GM18517 (cell line): Measurements from ENCODE around the gene DRC7.

Experiments
- ATAC-seq: cut with Tn5 transposase; IDR thresholded peaks from one replicate; pipeline ENCODE4 v1.9.1; 2021; ENCODE audit warnings: mild to moderate bottlenecking, moderate library complexity; ENCODE audit not compliant: unreplicated experiment

The DRC7 gene, protein sequence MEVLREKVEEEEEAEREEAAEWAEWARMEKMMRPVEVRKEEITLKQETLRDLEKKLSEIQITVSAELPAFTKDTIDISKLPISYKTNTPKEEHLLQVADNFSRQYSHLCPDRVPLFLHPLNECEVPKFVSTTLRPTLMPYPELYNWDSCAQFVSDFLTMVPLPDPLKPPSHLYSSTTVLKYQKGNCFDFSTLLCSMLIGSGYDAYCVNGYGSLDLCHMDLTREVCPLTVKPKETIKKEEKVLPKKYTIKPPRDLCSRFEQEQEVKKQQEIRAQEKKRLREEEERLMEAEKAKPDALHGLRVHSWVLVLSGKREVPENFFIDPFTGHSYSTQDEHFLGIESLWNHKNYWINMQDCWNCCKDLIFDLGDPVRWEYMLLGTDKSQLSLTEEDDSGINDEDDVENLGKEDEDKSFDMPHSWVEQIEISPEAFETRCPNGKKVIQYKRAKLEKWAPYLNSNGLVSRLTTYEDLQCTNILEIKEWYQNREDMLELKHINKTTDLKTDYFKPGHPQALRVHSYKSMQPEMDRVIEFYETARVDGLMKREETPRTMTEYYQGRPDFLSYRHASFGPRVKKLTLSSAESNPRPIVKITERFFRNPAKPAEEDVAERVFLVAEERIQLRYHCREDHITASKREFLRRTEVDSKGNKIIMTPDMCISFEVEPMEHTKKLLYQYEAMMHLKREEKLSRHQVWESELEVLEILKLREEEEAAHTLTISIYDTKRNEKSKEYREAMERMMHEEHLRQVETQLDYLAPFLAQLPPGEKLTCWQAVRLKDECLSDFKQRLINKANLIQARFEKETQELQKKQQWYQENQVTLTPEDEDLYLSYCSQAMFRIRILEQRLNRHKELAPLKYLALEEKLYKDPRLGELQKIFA

GRCh38 chr16:57694725-57695679, at the start of gene DRC7:
Gene DRC7, plus strand, starts transcription at chr16:57694806. Its CDS starts 3,144 bp downstream, at chr16:57697950.
- no peak for ATAC-seq

- no peak for ATAC-seq
Observed at GRCh38 chr16:57645169-57645568, 49.4 kb upstream of the DRC7 start.

DNA sequence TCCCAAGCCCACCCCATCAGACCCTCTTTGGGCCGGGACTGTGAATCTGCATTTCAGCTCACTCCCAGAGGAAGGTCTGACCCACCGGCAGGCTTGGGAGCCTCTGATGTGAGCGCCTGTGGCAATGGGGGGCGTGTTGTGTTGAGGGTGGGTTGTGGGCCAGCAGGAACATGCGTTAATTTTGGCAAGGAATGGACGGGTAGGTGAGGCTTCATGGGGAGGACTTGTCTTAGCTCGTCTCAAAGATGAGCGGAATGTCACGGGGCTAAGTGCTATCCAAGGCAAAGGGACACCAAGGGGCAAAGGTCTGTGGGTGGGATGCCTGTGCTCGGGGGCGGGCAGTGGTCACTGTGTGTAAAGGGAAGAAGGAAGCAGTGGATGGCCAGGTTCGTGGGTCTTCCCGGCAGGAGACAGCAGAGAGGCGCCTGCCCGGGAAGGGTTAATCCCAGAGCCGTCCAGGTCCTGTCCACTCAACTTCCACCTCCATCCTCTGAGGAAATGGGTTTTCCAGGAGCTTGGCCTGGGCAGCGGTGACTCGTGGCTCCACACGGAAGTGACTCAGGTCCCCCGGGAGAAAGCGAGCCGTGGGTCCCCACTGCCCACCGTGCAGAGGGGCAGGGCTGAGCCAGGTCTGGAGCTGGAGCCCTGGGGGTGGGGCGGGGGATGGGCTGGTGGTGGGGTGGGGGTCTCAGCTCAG, 48.8 kb upstream of the DRC7 start:
- ATAC-seq, result no peak

- no peak for ATAC-seq
Observed at GRCh38 chr16:57646388-57647039, 48.1 kb upstream of the DRC7 start.

DNA sequence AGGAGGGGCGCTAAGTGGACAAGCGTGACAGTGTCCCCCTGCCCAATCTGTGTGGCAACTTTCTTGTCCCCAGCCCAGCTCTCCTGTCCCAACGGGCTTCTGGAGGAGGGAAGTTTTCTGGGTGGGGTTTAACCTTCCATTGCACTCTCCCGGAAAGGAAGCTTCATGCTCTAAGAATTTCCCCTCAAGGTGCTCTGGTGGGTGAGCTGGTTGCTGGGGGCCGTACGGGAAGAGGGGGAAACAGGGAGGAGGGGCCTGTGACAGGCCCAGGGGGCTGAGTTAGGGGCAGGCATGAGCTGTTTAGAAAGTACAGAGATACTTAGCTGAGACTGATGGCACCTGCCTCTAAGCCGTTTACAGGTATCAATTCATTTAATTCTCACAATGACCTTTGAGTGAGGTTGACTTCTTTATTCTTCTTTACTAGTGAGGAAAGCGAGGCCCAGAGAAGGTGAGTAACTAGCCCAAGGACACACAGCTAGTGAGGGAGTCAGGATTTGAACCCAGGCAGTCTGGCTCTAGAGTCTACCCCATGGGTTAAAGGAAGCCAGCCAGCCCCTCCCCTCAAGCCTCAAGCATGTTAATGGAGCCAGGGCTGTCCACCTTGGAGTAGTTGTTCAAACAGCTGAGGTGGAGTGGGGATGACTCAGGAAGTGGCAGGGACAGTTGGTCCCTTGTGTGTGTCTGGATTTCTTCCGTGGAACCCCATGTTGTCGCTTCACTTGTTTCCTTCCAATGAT, 47.3 kb upstream of the DRC7 start:
- no peak for ATAC-seq

DNA sequence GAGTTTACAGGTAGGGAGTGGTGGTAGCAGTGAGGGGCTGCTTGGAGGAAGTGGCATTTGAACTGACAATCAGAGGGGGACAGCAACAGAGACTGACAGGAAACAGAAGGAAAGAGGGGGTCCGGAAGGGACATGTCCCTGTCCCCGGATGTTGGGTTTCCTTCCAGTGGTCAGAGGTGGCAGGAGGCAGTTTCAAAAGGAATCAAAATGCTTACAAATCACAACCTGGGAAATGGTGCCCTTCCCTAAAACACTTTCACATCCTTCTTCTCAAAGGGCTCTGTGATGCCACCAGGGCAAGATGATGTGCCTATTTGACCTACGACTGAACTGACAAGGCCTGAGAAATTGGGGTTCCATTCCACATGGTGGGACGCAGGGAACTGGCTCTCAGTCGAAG, 46.5 kb upstream of the DRC7 start:
- no peak for ATAC-seq

DNA sequence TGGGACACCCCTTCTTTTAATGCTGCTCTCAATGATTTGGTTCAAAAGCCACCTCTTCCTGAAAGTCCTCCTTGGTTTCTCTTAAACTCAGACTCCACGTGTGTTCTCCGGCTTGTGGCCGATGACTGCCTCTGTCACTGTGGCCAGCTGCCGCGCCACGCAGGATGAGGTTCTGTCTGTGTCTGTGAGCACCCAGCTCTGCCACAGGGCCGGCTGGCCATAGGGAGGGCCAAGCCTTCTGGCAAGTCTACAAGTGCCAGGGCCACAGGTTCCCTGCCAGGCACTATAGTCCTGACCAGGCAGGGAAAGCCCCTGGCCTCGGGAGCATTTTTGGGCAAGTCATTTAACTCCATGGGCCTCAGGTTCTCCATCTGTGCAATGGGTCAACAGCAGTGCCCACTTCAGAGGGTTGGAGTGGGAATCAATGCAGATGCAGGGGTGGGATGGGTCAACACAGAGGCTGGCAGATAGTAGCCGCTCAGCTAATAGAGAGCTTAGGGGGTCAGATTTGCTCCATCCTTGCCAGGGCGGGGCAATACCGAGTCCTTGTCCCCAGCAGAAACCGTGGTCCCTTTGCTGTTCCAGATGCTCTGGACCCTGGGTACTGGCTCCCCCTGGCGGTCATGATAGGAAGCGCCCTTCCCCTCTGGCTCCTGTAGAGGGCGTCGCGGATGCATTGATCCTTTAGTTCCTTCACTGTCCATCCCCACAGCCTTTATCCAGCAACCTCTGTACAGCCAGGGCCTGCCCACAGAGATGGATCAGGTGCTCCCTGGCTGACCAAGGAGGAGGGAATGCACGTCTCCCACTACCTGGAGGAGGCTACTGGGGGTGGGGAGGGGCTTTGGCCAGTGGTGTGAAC, 45.8 kb upstream of the DRC7 start:
- no peak for ATAC-seq

- no peak for ATAC-seq
Observed at GRCh38 chr16:57649443-57649751, 45.2 kb upstream of the DRC7 start.

- no peak for ATAC-seq
Observed at GRCh38 chr16:57649846-57650245, 44.8 kb upstream of the DRC7 start.

DNA sequence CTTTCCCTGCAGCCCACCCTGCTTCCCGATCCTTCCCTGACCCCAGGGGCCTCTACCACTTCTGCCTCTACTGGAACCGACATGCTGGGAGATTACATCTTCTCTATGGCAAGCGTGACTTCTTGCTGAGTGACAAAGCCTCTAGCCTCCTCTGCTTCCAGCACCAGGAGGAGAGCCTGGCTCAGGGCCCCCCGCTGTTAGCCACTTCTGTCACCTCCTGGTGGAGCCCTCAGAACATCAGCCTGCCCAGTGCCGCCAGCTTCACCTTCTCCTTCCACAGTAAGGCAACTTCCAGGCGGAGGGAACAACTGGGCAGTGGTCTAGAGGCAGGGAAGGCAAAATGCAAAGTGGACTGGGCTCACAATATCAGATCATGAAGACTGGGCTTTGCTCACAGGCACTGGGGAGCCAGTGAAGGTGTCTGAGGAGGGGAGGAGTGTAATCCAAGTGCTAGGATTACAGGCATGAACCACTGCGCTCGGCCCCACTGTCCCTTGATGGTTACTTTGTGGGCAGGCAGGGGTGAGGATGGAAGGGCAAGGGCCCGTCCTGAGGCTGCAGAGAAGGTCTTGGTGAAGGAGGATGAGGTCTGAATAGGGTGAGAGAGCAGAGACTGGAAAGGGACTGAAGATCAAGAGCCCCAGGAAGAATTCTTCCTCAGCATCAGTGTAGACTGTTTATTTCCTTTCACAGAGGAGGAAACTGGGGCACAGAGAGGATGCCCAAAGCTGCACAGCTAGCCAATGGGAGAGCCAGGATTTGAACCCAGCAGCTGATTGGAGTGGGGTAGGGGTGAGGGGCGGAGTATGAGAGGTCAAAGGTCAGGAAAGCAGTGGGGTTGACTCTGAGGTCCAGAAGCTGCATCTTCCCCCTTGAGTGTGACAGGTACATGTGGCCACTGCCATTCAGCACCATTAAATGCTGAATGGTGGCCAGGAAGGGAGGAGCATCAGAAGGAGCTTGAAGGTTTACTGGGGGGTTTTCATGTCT, 43.0 kb upstream of the DRC7 start:
- ATAC-seq, result no peak

DNA sequence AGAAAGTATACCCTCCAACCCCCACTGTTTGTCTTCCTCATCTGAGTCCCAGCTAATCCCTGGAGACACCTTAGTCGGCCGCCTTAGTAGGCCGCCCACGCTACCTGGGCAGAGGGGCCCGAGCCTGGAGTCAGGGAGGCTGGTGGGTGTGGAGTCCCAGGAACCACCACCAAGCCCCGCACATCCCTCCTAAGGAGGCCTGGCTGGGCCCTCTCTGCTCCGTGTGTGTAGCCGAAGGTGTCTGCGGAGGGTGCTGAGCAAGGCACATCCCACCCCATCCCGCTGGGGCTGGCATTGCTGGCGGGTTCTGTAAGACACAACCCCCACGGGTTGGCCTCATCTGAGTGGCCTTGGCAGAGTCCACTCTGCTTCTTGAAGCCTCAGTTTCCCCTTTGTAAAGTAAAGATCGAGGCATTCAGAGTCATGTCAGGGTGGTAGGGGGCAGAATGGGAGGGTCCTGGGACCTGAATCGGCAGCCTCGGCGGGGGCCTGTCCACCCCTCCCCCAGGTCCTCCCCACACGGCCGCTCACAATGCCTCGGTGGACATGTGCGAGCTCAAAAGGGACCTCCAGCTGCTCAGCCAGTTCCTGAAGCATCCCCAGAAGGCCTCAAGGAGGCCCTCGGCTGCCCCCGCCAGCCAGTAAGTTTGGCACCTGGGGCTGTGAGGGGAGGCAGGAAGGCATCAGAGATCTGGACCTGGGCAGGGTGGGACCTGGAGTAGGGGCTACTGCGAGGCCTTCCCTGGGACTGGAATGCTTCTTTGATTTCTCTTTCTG, 41.7 kb upstream of the DRC7 start:
- ATAC-seq, result no peak

- ATAC-seq, result no peak
Observed at GRCh38 chr16:57653936-57654335, 40.7 kb upstream of the DRC7 start.

GRCh38 chr16:57656342-57656955, 38.2 kb upstream of the DRC7 start:
- ATAC-seq, result no peak

DNA sequence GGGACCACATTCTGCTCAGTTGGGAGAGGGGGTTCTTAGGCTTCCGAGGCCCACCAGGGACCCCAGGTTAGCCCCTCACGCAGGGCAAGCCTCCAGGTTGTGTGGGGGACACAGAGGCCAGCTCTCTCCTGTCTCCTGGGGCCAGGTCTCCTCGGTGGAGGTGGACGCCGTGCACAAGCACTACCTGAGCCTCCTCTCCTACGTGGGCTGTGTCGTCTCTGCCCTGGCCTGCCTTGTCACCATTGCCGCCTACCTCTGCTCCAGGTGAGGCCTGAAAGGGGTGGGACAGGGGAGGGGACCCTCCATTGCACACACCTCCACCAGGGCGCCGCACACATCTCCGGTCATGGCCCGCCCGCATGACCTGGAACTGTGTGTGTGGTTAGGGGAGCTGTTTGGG, 37.4 kb upstream of the DRC7 start:
- no peak for ATAC-seq

DNA sequence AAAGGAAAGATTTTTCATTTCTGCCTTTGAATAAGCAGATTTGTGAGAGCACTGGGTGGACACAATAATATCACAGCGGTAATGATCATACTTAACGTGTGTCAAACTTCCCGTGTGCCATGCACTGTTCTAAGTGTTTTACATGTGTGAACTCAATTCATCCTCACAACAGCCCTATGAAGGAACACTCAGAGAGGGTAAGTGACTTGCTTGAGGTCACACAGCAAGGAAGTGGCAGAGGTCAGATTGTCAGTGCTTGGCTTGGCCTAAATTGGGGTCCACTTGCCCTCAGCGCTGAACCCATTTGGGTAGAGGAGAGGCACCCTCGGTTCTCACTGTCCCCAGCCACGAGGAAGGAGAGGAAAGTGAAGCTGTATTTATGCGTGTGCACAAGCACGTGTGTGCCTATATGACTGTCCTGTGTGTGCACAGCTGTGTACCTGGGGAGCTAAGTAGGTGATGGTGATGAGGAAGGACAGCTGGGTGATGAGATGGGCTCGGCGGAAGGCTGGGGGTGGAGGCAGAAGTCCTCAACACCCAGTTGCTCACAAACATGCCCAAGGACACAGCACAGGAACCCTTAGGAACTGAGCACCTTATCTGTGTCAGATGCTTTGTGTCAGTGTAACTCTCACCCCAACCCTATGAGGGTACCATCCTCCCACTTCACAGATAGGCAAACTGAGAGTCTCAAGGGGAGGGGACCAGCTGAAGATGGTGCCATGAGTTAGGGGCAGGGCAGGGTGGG, 36.3 kb upstream of the DRC7 start:
- ATAC-seq, result no peak
